MG63 (cell line): ENCODE results near the gene LIFR. TPM values are rescaled to one million over a fixed set of nuclear protein-coding genes. Genes with fewer than 3 reads are reported as not detected.
"Not testable (repeated sequence)": the region's sequence is repeated elsewhere in the genome, so short reads cannot be mapped to it uniquely, and the experiment has no call there.

Experiments
- DNase-seq: peaks from one replicate; pipeline ENCODE4 v3.0.0-alpha.2; 2020
- H3K27me3 ChIP-seq: fragments of 250-450 bp; sonication (Bioruptor Pico); 2 replicates; pipeline ENCODE4 v1.5.1; 2020; ENCODE audit warnings: mild to moderate bottlenecking, moderate library complexity
- H3K36me3 ChIP-seq: fragments of 250-450 bp; sonication (Bioruptor Pico); 2 replicates; pipeline ENCODE4 v1.5.1; 2020; ENCODE audit warnings: mild to moderate bottlenecking, moderate library complexity
- H3K4me3 ChIP-seq: fragments of 250-450 bp; sonication (Bioruptor Pico); 2 replicates; pipeline ENCODE4 v1.5.1; 2020; ENCODE audit warnings: mild to moderate bottlenecking, moderate library complexity
- H3K9me3 ChIP-seq: fragments of 250-450 bp; sonication (Bioruptor Pico); 2 replicates; pipeline ENCODE4 v1.5.1; 2020; ENCODE audit warnings: mild to moderate bottlenecking, moderate library complexity
- total RNA-seq: library from RNA; depleted of rRNA; stranded (reverse); fragments of >200 nt; shearing (Covaris generic); gene quantifications from 2 replicates; pipeline ENCODE4 v1.2.3, GENCODE V29; 2014; ENCODE audit warnings: low replicate concordance

LIFR gene
- total RNA-seq, 1 experiment from 2014 or later, result 6.8 TPM

- no peak overlapping the region for H3K4me3 ChIP-seq
- no peaks in the 10 kb centered on the region for H3K36me3 ChIP-seq
- DNase-seq, result no peak
- H3K27me3 ChIP-seq, result no peaks in the 10 kb centered on the region
- no peaks in the 10 kb centered on the region for H3K9me3 ChIP-seq
Observed at GRCh38 chr5:38538161-38538560, 18.3 kb downstream of the LIFR start.

GRCh38 chr5:38537505-38537904 lies 18.9 kb downstream of the LIFR start:
- Histone ChIP-seq H3K9me3 (no peaks in the 10 kb centered on the region), H3K4me3 (no peak overlapping the region), H3K27me3 (no peaks in the 10 kb centered on the region), H3K36me3 (no peaks in the 10 kb centered on the region)
- no peak for DNase-seq

GRCh38 chr5:38536968-38537367 lies 19.5 kb downstream of the LIFR start:
- H3K36me3 ChIP-seq, result no peaks in the 10 kb centered on the region
- DNase-seq, result no peak
- H3K9me3 ChIP-seq, result no peaks in the 10 kb centered on the region
- H3K4me3 ChIP-seq, result no peak overlapping the region
- H3K27me3 ChIP-seq, result no peaks in the 10 kb centered on the region

GRCh38 chr5:38535845-38536244 lies 20.6 kb downstream of the LIFR start:
- Histone ChIP-seq H3K4me3 (no peak overlapping the region), H3K36me3 (no peaks in the 10 kb centered on the region), H3K9me3 (no peaks in the 10 kb centered on the region), H3K27me3 (no peaks in the 10 kb centered on the region)
- no peak for DNase-seq

GRCh38 chr5:38535248-38535750 lies 21.1 kb downstream of the LIFR start:
- H3K4me3 ChIP-seq, result no peak overlapping the region
- no peak for DNase-seq
- no peaks in the 10 kb centered on the region for H3K36me3 ChIP-seq

GRCh38 chr5:38534156-38534453 lies 22.3 kb downstream of the LIFR start:
- Histone ChIP-seq H3K27me3 (no peaks in the 10 kb centered on the region), H3K4me3 (no peak overlapping the region), H3K36me3 (no peaks in the 10 kb centered on the region), H3K9me3 (no peaks in the 10 kb centered on the region)
- DNase-seq, result no peak

More at GRCh38 chr5:38535248-38535750, 21.1 kb downstream of the LIFR start:
- Histone ChIP-seq H3K9me3 (no peaks in the 10 kb centered on the region), H3K27me3 (no peaks in the 10 kb centered on the region)

GRCh38 chr5:38533286-38534155 lies 22.9 kb downstream of the LIFR start:
- Histone ChIP-seq H3K27me3 (no peaks in the 10 kb centered on the region), H3K36me3 (no peaks in the 10 kb centered on the region), H3K9me3 (no peaks in the 10 kb centered on the region), H3K4me3 (no peak overlapping the region)
- no peak for DNase-seq

GRCh38 chr5:38532165-38532669 lies 24.2 kb downstream of the LIFR start:
- no peaks in the 10 kb centered on the region for H3K27me3 ChIP-seq
- H3K4me3 ChIP-seq, result no peak overlapping the region
- H3K36me3 ChIP-seq, result no peaks in the 10 kb centered on the region
- no peaks in the 10 kb centered on the region for H3K9me3 ChIP-seq
- DNase-seq, result no peak

GRCh38 chr5:38531518-38531917 lies 24.9 kb downstream of the LIFR start:
- Histone ChIP-seq H3K4me3 (no peak overlapping the region), H3K27me3 (no peaks in the 10 kb centered on the region), H3K36me3 (no peaks in the 10 kb centered on the region), H3K9me3 (no peaks in the 10 kb centered on the region)
- no peak for DNase-seq

GRCh38 chr5:38529955-38530646 lies 26.3 kb downstream of the LIFR start:
- Histone ChIP-seq H3K4me3 (no peak overlapping the region), H3K36me3 (no peaks in the 10 kb centered on the region), H3K9me3 (no peaks in the 10 kb centered on the region), H3K27me3 (no peaks in the 10 kb centered on the region)
- DNase-seq, result no peak

- Histone ChIP-seq H3K9me3 (no peaks in the 10 kb centered on the region), H3K4me3 (no peak overlapping the region), H3K27me3 (no peaks in the 10 kb centered on the region), H3K36me3 (no peaks in the 10 kb centered on the region)
- no peak for DNase-seq
Observed at GRCh38 chr5:38528162-38528703, 28.2 kb downstream of the LIFR start.

GRCh38 chr5:38527475-38527874 lies 29.0 kb downstream of the LIFR start:
- DNase-seq, result no peak
- Histone ChIP-seq H3K9me3 (no peaks in the 10 kb centered on the region), H3K4me3 (no peak overlapping the region), H3K36me3 (no peaks in the 10 kb centered on the region), H3K27me3 (no peaks in the 10 kb centered on the region)

GRCh38 chr5:38524022-38524421 lies 32.4 kb downstream of the LIFR start:
- DNase-seq, result no peak
- Histone ChIP-seq H3K9me3 (no peaks in the 10 kb centered on the region), H3K36me3 (no peaks in the 10 kb centered on the region), H3K4me3 (no peak overlapping the region), H3K27me3 (no peaks in the 10 kb centered on the region)

- Histone ChIP-seq H3K27me3 (no peaks in the 10 kb centered on the region), H3K36me3 (no peaks in the 10 kb centered on the region), H3K9me3 (no peaks in the 10 kb centered on the region), H3K4me3 (no peak overlapping the region)
- DNase-seq, result no peak
Observed at GRCh38 chr5:38519476-38519875, 37.0 kb downstream of the LIFR start.

- no peaks in the 10 kb centered on the region for H3K9me3 ChIP-seq
- H3K27me3 ChIP-seq, result no peaks in the 10 kb centered on the region
- H3K4me3 ChIP-seq, result no peak overlapping the region
- no peak for DNase-seq
- no peaks in the 10 kb centered on the region for H3K36me3 ChIP-seq
Observed at GRCh38 chr5:38518341-38518740, 38.1 kb downstream of the LIFR start.

- not testable (repeated sequence) for H3K36me3 ChIP-seq, H3K27me3 ChIP-seq, H3K9me3 ChIP-seq, DNase-seq, H3K4me3 ChIP-seq
Observed at GRCh38 chr5:38516649-38517048, 39.8 kb downstream of the LIFR start.

- H3K4me3 ChIP-seq, result no peak overlapping the region
- no peaks in the 10 kb centered on the region for H3K9me3 ChIP-seq
- no peaks in the 10 kb centered on the region for H3K27me3 ChIP-seq
- peak; percentile 14 for DNase-seq
- H3K36me3 ChIP-seq, result no peaks in the 10 kb centered on the region
Observed at GRCh38 chr5:38515646-38516045, 40.8 kb downstream of the LIFR start.
